ENCODE data around the gene CNTNAP2.
"Not testable (repeated sequence)": the region's sequence is repeated elsewhere in the genome, so short reads cannot be mapped to it uniquely, and the experiment has no call there.

Gene CNTNAP2

DNA sequence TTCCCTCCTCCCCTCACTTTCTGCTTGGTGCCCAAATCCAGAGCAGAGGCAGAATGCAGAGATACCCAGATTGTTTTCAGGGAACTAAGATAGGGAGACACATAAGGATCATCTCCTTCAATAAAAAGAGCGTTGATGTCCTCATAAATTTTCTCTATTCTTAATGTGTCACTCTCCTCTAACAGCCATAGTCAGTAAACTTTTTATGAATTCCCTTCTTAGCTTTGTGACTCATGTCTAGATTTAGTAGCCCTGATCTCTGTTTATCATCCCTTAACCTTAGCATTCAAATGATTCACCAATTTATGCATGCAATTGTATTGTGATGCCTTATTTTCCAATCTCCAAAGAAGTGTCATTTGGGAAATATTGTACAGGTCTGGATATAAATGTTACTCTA, 1478.4 kb downstream of the CNTNAP2 start:
- no peak for DNase-seq

GRCh38 chr7:147598687-147599086, 1482.1 kb downstream of the CNTNAP2 start:
- not testable (repeated sequence) for DNase-seq

GRCh38 chr7:147605323-147605722, 1488.7 kb downstream of the CNTNAP2 start:
- DNase-seq: no peak

DNA sequence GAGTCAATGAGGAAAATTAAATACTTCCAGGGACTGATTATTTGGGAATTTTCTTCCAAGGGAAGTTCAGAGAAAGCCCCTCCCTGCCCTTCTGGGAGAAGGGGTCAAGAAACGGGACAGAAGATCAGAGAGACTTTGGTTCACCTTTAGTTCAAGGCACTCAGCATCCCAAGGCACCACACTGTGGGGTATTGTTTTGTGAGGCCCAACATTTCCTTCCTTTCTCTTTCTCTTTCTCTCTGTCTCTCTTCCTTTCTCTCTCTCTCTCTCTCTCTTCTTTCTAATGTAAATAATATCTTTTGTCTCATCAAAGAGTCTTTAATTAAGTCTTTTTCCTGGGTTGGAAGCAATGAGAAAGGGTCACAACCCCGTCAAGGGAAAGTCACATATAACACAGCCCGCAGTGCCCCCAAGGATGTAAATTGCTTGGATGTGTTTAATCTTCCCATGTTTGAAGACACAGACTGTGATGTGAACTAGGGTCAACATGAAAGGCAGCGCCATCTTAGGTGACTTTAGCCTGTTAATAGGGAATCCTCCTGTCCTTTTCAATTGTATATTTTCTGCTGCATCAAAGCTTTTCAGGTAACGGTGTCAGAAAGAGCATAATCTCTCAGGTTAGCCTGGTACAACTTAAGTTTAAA, 1490.7 kb downstream of the CNTNAP2 start:
- no peak for DNase-seq

- no peak for DNase-seq
Observed at GRCh38 chr7:147611431-147611830, 1494.8 kb downstream of the CNTNAP2 start.

- no peak for DNase-seq
Observed at GRCh38 chr7:147635288-147635687, 1518.7 kb downstream of the CNTNAP2 start.

DNA sequence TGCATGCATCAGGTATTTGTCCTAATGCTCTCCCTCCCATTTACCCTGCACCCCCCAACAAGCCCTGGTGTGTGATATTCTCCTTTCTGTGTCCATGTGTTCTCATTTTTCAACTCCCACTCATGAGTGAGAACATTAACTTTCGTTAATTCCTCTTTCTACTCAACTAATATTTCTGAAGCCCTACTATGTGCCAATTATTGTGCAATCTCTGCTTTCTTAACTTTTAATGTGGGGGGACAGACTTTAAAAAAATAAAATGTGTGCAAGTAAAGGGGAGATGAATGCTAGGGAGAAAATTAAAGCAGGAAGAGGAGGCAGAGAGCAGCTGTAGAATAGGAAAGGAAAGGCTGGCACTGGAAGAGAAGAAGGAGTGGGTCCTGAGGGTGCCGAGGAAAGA, 1520.0 kb downstream of the CNTNAP2 start:
- no peak for DNase-seq

GRCh38 chr7:147638566-147638965, 1522.0 kb downstream of the CNTNAP2 start:
- no peak for DNase-seq

GRCh38 chr7:147639037-147639436, 1522.4 kb downstream of the CNTNAP2 start:
- no peak for DNase-seq

DNA sequence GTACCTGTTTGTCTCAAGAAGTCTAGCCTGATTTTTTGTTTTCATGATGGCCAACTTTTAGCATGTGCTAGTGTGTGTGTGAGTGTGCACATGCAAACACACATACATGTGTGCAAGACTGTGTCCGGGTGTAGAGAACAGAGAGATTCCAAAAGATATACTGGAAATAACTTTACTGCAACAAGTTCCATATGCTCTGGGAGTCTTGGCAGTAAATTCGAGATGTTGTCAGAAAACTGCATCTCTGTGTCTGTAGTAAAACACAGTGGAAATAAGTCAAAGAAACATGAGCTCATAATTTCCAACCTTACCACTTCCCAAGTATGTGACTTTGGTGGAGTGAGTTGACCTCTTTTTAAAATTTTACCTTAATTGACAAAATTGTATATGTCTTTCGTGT, 1523.2 kb downstream of the CNTNAP2 start:
- no peak for DNase-seq

GRCh38 chr7:147640821-147641220, 1524.2 kb downstream of the CNTNAP2 start:
- no peak for DNase-seq

GRCh38 chr7:147646568-147646967, 1530.0 kb downstream of the CNTNAP2 start:
- DNase-seq: no peak

DNA sequence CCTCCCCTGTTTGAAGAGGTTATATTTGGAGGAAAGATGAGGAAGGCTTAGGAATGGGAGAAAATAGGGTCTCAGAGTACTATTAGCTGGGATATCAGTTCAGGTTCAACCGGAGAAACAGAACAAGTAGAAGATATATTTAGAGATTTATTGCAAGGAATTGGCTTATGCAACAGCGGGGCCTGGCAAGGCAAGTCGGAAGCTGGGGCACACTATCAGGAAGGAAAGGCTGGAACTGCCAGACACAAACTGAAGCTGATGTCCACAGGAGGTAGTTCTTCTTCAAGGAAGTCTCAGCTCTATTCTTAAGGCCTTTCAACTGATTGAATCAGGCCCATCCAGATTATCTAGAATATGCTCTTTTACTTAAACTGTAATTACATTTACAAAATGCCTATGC, 1534.4 kb downstream of the CNTNAP2 start:
- DNase-seq: no peak

DNA sequence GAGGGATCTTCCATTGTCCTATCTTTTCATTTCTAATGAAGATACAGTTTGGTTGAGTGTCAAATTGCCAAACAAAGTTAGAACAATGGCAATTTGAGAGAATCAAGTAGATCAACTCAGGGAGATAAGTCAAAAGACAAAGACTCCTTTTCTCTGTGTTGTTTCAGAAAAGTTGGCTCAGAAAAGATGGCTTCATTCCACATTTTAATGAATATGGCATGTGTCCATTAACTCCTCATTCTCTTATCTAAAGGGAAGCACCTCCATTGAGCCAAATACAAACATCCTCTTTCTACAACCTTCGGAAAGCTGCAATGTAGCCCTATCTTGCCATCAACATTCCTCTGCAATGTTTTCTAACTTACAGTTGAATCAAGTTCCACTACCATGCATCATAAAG, 1535.0 kb downstream of the CNTNAP2 start:
- DNase-seq: no peak

GRCh38 chr7:147653456-147653855, 1536.9 kb downstream of the CNTNAP2 start:
- DNase-seq: no peak

DNA sequence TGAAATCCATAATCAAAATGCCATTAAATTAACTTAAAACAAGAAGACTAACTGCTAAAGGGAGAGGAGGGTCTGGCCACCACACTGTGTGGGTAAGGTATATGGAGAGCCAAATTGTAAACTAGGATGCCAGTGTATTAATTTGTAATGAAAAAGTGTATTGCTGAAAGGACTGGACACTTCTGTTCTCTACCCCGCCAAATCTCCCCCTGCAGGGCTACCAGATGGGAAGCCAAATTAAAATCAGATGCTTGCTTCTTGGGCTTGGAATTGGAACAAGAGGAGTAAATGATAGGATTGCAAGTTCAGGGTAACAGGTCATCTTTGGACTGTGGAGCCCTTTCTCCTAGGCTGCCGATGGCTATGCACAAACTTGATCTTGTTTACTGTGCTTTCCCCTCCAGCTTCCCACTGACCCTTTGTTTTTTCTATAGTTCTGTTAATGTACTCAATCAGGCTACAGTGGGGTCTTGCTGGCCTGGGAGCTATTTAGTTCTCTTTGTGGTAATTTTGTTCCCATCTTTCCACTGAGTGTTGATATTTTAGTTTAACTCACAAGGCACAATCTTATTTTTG, 1541.9 kb downstream of the CNTNAP2 start:
- no peak for DNase-seq

DNA sequence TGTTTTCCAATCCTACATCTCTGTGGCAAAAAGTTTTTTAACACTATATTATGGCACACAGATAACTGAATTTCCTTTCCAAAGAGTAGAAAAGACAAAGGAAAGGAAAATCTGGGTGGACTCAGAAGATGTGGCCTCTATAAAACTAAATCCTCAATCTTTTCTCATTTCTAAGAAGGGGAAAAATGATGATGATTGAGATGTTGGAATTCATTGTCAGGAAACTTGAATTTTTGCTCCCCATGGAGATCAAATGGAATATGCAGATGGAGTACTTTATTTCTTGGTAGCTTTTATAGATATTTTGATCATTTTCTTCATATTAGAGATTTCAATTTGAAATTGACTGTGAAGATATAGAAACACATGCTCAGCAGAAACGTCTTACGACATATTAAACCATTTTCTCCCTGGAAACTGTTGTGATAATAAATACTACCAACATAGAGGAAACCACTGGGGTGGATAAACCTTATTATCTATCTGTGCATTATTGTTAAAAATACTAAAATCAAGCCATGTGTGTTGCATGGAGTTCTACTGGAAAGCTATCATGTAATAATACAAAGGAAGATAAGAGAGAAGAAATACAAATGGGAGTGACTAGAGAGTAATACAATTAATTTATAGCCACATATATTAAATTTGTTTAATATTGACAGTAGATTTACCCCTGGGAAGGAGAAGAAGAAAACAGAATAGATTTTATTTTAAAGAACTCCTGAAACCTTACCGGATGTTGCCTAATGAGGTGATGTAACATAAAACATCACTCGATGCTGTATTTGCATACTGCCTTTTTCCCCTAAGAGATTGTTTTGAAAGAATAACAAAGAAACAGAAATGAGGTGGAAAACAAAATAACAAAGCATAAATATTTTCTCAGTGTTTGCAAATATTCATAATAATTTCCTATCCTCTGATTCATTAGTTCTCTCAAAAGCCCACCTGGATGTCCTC, 1542.7 kb downstream of the CNTNAP2 start:
- DNase-seq: no peak

DNA sequence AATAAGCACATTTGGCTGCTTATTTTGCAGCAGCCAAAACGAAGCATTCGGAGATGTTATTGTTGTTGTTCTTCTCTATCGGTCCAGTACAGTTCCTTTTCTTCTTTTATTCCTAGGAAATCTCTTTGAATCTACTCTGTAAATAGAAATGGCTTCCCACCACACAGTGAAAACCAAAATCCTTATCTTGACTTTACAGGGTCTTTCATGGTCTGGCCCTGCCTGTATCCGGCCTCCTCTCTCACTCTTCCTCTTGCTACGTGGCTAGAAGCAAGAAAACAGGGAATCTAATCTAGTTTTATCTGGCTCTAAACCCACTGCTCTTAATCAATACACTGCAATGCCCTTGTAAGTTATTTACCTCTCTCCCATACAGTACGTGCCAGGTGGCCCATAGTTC, 1547.9 kb downstream of the CNTNAP2 start:
- no peak for DNase-seq

GRCh38 chr7:147670759-147671158, 1554.2 kb downstream of the CNTNAP2 start:
- DNase-seq: no peak

DNA sequence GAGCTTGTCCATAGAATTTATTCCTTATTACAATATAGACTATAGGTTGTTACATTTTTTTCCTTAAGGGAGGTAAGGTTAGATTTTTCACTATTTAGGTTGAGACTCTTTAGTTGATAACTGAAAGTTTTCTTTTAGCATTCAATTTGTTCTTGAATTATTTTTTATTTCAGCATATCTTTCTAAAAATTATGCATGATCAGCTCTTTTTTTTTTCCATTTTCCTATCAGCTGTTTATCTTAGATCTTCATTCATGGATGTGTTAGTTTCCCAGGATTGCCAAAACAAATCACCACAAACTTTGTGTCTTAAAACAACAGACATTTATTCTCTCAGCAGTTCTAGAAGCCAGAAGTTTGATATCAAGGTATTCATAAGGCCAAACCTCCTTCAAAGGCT, 1558.1 kb downstream of the CNTNAP2 start:
- DNase-seq: no peak

GRCh38 chr7:147678943-147679342, 1562.3 kb downstream of the CNTNAP2 start:
- no peak for DNase-seq

DNA sequence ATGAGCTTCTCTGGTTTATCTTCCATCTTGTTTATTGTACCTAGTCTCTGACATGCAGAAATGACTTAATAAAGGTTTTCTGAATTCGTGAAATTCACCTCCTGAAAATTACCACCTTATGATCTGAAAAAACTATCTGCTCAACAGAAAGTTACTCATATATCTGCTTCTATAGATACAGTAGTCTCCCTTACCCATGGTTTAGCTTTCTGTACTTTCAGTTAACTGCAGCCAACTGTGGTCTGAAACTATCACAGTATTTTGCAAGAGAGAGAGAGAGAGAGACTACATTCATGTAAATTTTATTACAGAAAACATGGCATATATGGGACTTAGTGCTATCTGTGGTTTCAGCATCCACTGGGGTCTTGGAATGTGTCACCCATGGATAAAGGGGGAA, 1564.9 kb downstream of the CNTNAP2 start:
- no peak for DNase-seq

- no peak for DNase-seq
Observed at GRCh38 chr7:147700702-147701101, 1584.1 kb downstream of the CNTNAP2 start.

GRCh38 chr7:147707926-147708325, 1591.3 kb downstream of the CNTNAP2 start:
- no peak for DNase-seq

Measured in NCI-H510A (cell line).